Right renal pelvis (tissue), 4 donors: ENCODE results near the gene REM1. TPM values are rescaled to one million over a fixed set of nuclear protein-coding genes. Genes with fewer than 3 reads are reported as not detected.
"Not testable (repeated sequence)": the region's sequence is repeated elsewhere in the genome, so short reads cannot be mapped to it uniquely, and the experiment has no call there.

ENCODE experiments used
- DNase-seq, 4 donors: peaks; one replicate each; pipeline ENCODE4 v3.0.0-alpha.2; 2013; ENCODE audit warnings: low read depth in 4 of 4, low spot score in 3 of 4, missing footprints in 1 of 4
- polyA plus RNA-seq, 4 donors: library from polyadenylated mRNA; unstranded; fragments of 120-200 nt; gene quantifications; one replicate each; pipeline ENCODE4 v1.2.1, GENCODE V29; 2013; ENCODE audit not compliant: insufficient read length in 4 of 4

The REM1 gene, protein sequence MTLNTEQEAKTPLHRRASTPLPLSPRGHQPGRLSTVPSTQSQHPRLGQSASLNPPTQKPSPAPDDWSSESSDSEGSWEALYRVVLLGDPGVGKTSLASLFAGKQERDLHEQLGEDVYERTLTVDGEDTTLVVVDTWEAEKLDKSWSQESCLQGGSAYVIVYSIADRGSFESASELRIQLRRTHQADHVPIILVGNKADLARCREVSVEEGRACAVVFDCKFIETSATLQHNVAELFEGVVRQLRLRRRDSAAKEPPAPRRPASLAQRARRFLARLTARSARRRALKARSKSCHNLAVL
- polyA plus RNA-seq, result under 1 TPM; 0.61 to 0.95 (median 0.78) TPM

DNA sequence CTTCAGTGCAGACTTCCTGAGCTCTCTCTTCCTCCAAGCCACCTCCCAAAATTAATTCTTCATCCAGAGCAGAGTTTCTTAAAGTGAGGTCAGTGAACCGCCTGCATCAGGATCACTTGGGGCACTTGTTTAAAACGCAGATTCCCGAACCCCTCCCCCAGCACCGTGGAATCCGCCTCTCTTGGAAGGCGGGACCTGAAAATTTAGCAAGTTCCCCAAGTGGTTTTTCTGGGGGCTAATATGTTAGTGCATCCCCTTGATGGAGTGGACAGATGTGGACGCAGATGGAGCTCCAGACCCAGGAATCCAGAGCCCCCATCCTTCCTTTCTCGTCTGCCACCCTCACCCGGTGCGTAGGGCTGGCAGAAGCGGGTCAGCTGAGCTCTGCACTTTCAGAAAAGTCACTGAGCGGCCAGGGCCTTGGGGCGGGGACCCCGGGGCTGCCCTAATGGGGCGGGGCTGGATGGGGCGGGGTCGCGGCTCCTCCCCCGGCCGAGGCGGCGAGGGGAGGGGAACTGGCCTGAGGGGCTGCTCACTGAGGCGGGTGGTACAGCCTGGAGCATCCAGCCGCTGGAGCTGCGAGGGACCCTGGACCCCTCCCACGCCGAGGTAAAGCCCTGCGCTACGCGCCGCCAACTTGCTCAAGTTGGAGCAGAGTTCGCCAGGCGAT, at the start of gene REM1, which contains the start of gene DEFB124:
TSS of gene REM1 (plus strand) at position 531 of the 670 bp plus-strand sequence. CDS start 1,158 bp downstream, outside the sequence.
TSS of gene DEFB124 (minus strand) at position 370 of the 670 bp plus-strand sequence. CDS start 2,114 bp downstream, outside the sequence.
- no peak for DNase-seq

DNA sequence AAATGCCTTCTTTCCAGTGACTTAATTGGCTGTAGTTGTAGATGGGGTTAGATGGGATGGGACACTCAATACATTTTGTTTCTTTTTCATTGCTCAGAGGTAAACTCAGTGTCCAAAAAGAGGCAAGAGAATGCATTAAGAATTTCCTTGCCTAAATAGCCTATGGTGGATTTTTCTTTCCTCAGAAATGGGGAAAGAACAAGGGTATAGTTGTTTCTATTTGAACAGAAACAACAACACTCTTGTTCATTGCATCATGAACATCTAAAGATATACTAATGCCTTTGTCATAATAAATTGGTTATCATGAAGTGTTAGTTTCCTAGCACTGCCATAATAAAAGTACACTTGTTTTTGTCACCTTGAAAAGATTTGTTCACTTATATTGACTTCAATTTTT, 49.3 kb upstream of the REM1 start:
- no peak for DNase-seq

DNA sequence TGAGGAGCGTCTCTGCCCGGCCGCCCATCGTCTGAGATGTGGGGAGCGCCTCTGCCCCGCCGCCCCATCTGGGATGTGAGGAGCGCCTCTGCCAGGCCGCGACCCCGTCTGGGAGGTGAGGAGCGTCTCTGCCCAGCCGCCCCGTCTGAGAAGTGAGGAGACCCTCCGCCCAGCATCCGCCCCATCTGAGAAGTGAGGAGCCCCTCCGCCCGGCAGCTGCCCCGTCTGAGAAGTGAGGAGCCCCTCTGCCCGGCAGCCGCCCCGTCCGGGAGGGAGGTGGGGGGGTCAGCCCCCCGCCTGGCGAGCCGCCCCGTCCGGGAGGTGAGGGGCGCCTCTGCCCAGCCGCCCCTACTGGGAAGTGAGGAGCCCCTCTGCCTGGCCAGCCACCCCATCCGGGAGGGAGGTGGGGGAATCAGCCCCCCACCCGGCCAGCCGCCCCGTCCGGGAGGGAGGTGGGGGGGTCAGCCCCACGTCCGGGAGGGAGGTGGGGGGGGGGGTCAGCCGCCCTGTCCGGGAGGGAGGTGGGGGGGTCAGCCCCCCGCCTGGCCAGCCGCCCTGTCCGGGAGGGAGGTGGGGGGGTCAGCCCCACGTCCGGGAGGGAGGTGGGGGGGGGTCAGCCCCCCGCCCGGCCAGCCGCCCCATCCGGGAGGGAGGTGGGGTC, 48.1 kb upstream of the REM1 start:
- DNase-seq, result not testable (repeated sequence)

DNA sequence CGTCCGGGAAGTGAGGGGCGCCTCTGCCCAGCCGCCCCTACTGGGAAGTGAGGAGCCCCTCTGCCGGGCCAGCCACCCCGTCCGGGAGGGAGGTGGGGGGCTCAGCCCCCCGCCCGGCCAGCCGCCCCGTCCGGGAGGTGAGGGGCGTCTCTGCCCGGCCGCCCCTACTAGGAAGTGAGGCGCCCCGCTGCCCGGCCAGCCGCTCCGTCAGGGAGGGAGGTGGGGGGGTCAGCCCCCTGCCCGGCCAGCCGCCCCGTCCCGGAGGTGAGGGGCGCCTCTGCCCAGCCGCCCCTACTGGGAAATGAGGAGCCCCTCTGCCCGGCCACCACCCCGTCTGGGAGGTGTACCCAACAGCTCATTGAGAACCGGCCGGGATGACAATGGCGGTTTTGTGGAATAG, 47.5 kb upstream of the REM1 start:
- not testable (repeated sequence) for DNase-seq

DNA sequence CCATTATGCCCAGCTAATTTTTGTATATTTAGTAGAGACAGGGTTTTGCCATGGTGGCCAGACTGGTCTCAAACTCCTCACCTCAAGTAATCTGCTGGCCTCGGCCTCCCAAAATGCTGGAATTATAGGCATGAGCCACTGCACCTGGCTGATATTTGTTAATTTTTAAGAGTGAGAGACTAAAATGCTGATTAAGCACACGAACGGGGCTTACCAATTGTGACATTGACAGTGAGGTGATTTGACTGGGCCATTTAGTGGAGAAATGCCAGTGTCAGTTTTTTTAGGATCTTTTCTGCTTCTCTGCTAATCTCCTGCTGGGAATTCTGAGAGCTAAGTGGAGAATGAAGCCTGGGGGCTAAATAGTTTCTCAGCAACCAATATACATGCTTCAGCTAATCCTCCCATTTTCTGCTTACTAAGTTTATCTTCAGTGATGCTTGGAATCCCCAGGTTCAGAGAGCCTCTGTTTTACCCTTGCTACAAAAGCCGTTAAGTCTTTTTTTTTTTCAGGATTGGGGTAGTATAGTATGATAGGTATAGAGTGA, 44.4 kb upstream of the REM1 start:
- DNase-seq, result no peak

DNA sequence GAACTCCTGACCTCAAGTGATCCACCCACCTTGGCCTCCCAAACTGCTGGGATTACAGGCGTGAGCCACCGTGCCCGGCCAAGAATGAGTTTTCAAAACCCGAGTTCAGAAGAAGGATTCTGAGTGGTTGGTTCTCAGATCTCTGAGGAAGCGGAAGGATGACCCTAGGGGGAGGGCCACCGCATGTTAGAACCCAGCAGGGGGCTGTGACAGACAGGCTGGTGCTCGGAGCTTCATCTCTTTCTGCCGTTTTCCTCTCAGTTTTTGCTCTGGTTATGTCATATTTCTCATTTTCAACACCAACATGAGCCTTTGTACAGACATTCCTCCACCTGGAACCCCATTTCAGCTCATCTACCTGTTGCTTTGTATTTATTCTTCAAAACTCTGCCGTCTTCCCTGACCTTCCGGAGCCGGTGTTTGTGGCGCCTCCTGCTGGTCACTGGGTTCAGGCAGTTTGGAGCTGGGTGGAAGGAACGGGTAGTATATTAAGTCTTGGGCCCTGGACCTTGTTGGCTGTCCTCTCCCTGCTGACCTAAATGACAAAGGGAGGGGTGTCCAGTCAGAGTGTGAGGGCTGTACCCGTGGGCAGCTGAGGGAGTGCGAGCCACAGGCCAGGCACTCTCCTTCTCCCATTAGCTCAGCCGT, 35.0 kb upstream of the REM1 start, which contains the start of gene DEFB123:
TSS of gene DEFB123 (plus strand) at position 621 of the 648 bp plus-strand sequence. CDS start 67 bp downstream, outside the sequence.
- no peak for DNase-seq

DNA sequence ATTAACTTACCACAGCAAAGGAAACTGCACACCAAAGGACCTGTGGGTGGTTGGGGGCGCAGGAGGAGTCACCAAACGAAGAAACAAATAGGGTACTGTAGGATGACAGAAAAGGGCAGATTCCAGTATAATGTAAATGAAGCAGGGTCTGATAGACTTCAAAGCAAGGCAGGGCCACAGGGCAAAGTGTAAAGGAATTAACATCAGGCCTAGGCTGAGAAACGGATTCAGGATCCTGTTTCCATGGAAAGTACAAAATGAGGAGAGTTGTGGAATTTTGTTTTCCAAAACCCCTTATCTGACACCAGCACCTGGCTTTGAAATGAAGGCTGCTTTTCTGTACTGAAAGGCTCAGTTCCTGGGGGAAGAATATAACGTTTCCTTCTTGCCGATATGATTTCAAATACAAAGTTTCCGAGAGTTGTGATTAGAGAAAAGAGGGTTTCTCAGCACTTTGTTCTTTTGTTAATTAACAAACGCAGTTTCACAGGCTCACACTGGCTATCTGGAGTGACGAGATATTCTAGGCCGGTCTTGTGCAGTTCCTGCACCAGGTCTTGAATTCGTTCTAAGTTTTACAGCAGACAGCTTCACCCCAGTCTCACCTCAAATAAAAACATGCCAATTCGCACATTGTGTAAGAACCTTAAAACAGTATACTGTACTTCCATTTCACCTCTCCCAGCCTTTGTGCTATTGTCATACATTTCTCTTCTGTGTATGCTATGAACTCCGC, 28.8 kb upstream of the REM1 start:
- DNase-seq, result no peak

DNA sequence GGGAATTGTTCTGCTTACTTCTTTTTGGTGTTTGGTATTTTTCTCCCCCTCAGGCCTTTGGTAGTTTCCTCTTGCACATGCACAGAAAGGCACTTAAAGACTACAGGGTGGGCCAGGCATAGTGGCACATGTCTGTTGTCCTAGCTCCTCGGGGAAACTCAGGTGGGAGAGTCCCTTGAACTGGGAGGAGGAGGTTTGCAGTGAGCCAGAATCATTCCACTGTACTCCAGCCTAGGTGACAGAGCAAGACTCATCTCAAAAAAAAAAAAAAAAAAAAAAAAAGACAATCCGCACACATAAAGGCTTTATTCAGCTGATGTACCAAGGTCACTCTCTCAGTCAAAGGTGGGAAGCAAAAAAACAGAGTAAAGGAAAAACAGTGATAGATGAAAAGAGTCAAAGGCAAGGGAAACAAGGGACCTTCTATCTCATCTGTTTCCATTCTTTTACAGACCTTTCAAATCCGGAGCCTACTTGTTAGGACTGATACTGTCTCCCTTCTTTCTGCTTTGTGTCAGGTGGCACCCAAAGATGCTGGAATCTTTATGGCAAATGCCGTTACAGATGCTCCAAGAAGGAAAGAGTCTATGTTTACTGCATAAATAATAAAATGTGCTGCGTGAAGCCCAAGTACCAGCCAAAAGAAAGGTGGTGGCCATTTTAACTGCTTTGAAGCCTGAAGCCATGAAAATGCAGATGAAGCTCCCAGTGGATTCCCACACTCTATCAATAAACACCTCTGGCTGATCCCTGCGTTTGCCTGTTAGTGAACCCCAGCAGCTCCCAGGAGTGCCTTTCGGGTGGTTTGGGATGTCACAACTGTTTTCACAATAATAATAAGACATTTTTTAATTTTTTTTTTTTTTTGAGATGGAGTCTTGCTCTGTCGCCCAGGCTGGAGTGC, 25.3 kb upstream of the REM1 start:
- no peak for DNase-seq

DNA sequence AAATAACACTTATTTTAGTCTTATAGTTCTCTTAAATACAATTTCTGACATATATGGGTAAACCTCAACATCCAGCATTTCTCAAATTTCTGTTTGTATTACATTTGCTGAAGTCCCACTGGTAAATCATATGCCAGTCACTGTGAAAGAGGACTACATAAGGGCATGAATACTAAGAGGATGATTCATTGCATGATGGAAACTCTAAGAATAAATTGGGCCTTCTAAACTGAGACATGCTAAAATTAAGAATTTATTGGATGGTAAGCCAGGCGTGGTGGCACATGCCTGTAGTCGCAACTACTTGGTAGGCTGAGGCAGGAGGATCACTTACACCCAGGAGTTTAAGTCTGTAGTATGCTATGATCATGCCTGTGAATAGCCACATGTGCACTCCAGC, 22.5 kb upstream of the REM1 start:
- DNase-seq, result no peak

DNA sequence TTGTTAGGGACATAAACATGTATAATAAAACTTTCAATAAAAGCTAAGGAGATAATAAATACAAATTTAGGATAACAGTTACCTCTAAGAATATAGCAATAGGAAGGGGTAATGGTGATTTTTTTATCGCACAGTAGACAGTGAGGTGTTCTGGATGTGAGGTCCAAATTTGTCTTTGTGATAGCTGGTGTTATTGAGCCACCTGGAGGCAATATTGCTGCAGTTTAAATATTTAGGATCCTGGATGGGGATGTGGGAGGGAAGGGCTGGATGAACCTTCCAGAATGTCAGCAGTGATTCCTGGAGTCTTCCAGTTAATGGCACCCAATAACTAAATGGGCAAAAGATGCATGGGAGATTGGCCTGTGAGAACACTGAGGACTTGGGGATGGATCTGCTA, 20.7 kb upstream of the REM1 start:
- DNase-seq, result no peak

DNA sequence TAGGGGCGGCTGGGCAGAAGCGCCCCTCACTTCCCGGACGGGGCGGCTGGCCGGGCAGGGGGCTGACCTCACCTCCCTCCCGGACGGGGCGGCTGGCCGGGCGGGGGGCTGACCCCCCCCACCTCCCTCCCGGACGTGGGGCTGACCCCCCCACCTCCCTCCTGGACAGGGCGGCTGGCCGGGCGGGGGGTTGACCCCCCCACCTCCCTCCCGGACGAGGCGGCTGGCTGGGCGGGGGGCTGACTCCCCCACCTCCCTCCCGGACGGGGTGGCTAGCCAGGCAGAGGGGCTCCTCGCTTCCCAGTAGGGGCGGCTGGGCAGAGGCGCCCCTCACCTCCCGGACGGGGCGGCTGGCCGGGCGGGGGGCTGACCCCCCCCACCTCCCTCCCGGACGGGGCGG, 4.1 kb upstream of the REM1 start:
- not testable (repeated sequence) for DNase-seq

DNA sequence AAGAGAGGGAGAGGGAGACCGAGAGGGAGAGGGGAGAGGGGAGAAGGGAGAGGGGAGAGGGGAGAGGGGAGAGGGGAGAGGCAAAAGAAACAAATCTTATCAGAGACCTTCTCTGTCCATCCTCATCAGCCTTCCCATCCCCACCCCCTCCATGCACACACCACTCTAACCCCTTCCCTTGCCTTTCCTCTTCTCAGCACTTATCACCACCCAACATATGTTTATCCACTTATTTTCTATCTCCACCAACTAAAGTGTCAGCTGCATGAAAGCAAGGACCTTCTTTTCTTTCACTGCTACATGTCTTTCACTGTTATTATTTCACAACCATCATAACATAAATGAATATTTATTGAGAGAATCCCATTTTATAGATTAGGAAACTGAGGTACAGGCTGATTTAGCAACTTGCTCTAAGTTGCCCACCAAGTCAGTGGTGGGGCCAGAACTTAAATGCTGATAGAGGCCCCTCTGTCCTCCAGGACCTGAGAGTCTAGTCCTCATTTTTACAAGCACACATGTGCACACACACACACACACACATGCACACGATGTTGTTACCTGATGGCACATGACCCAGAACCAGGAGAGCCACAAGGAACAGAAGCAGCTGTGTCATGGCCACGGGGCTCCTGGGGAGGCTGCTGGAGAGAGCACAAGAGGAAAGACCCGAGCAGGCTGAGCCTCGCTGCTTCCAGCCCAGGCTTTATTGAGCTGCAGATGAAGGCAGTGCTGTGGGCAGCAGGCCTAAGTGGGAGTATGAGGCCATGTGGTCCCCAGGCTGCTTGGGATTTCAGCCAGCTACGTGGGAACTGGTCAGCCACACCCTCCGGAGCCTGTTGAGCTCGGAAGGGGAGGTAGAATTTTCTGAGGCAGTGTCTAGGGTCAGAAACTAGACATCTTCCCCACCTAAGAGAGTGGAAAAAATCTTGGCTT, 2.4 kb upstream of the REM1 start:
- no peak for DNase-seq

DNA sequence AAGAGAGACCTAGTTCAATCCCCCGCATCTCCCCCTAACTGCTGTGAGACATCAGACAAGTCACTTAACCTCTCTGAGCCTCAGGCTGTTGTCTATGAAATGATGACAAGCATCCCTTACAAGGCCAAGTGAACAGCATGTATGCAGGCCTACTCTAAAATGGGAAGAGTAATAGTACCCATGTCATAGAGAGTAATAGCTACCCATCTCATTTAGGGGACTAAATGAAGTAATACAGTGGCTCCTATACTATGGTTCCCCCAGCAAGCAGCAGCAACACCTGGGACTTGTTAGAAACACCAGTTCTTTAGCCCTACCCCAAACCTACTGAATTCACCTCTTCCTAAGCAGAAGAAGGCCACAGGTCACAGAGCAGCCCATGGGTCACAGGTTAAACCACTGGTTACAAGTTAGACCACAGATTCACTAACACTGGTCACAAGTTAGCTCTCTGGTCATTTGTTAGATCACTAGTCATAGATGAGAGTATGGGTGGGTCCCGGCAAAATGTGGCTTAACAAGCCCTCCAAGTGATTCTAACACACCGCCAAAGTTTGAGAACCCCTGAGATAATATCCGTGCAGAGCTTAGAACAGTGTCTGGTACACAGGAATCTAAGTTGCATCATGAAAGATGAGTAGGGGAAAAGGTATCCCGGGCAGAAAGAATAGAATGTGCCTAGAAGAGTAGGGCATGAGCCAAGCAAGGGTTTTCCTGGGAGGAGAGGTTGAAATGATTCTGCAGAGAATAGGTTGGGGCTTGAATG, 1.6 kb upstream of the REM1 start:
- DNase-seq, result no peak

DNA sequence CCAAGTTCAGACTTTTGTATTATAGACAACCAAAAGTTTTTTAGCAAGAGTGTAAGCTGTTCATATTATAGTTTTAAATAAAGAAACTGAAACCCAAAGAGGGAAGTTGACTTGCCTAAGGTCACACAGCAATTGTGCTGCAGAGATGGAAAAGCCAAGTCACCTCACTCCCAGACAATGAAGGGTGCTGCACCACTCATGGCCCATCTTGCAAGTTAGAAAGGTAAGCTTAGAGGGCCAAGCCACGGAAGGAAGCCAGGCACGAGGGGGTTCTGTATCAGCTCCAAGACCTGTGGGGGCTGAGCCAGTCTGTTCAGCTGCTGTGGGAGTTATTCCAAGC, 1.0 kb upstream of the REM1 start:
- no peak for DNase-seq

DNA sequence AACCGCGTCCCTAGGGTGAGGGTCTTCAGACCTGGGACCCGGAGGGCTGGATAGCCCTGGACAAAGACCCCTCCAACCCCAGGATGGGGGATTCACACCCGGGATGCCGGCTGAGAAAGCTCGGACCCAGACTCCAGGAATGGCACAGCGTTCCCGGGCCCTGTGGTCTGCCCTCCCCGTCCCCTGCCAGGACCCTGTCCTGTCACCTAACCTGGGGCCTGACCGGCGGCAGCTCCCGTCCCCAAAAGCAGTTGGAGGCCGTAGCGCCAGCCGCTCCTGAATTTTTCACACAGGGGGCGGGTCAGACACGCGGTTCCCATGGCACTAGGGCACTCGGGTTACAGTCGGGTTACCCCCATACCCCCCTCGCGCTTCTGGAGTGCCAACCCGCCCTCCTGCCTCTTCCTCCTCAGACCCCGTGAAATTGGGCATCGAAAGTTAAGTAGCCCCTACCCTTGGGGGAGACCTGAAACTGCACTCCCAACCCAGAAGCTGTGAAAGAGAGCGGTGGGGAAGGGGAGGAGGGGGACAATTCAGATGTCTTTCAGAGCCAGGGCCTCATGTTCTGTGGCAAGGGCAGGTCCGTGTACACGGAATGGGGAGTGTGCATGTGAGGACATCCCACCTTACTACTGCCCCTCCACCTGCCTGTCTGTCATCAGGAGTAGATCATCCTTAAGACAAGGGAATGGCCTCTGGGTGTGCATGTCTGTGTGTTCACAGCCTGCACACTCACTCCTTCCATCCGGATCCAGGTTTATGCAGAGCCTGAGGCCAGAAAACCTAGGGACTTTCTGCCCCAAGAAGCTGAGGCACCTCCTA, 595 bp downstream of the REM1 start:
- no peak for DNase-seq

DNA sequence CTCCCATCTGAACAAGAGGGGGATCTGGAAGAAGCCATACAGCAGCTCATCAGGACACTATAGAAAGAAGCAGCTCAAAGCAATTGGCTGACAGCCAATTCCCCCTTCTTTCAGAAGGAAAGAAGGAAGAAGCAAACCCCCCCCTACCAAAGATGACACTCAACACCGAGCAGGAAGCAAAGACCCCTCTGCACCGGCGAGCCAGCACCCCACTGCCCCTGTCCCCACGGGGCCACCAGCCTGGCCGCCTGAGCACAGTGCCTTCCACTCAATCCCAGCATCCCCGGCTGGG, 1.2 kb downstream of the REM1 start:
- no peak for DNase-seq
